HG03575 (cell line): ENCODE measurements around the gene SLC25A22.

Experiments
- ATAC-seq: cut with Tn5 transposase; IDR thresholded peaks from one replicate; pipeline ENCODE4 v1.9.1; 2021; ENCODE audit not compliant: unreplicated experiment, insufficient number of reproducible peaks, low FRiP score; ENCODE audit errors: extremely low read depth

Gene SLC25A22

DNA sequence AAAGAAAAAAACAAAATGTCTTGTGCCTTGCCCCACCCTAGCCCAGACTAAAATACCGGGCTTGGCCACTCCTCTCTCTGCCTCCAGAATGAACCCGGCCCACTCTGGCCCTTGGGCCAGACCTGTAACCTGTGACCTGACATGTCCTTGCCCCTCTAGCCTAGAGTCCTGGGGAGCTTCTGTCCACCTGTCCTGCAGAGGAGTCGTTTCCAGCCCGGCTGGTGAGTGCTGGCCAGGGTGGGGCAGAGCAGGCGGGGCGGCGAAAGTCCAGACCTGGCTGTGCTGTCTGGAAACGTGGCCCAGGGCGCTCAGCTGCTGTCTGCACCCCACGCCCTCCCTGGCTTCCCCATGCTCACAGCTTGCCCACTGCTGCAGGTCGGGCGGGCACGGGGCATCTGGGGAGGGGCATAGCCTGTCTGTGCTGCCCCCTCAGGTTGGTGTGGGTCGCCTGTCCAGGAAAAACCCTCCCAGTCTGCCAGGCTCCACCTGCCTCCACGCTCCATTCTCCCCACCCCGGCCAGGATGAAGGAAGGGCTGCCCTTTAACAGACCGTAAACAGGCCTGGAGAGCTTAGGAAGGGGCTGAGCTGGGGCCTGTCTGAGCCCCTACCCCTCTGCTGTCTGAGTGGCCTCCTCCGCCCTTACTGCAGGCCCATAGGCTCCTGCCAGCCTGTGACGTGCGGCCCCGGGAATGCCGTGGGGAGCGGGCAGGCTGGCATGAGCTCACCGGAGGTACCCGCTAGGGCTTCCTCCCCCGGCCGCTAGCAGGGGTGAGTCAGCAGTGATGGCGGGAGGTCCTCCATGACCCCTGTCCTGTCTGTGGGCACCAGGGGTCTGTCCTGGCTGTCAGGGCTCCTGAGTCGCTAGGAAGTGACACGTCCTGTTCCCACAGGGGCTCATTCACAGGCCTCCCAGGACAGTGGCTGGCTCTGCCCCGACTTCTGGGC, 36.6 kb upstream of the SLC25A22 start:
- no peak for ATAC-seq

DNA sequence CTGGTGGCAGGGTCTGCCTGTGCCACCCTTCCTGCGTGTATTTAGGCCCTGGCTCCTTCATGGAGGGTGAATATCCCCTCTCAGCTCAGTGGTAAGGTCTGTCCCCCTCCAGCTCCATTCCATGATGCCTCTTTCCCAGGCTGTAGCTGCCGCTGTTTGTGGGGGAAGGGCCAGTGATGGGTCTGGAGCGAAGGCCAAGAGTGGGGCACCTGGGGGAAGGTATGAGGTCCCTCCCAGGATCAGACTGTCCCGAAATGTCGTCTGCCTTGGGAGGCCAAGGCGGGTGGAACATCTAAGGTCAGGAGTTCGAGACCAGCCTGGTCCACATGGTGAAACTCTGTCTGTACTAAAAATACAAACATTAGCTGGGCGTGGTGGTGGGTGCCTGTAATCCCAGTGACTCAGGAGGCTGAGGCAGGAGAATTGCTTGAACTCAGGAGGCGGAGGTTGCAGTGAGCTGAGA, 35.8 kb upstream of the SLC25A22 start:
- ATAC-seq: no peak

DNA sequence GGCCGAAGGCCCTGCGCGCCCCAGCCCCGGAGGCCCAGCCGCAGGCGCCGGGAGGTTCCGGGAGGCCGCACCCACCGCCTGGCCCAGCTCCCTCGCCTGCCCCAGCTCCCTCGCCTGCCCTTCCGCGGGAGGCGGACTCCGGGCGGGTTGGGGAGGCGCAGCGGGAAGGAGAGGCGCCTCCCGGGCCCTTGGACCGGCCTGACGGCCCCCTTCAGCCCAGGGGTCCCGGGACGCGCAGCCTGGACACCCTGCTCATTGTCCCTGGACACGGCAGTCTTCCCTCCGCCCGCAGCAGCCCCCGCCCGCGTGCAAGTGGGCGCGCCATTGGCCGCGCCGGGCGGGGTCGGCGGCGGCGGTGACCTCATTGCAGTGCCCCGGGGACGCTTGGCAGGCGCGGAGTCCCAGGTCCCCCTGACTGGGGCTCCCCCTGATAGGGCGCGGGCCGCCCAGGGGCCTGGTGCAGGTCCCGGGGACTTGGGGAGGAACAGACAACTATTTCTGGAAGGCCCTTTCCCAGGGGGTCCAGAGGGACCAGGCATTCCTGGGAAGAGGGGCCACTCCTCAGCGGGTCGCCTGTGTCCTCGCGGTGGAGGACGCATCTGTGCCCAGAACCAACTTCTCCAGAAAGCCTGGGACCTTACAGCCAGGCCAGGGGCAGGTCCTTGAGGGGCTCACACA, 35.2 kb upstream of the SLC25A22 start:
- no peak for ATAC-seq

DNA sequence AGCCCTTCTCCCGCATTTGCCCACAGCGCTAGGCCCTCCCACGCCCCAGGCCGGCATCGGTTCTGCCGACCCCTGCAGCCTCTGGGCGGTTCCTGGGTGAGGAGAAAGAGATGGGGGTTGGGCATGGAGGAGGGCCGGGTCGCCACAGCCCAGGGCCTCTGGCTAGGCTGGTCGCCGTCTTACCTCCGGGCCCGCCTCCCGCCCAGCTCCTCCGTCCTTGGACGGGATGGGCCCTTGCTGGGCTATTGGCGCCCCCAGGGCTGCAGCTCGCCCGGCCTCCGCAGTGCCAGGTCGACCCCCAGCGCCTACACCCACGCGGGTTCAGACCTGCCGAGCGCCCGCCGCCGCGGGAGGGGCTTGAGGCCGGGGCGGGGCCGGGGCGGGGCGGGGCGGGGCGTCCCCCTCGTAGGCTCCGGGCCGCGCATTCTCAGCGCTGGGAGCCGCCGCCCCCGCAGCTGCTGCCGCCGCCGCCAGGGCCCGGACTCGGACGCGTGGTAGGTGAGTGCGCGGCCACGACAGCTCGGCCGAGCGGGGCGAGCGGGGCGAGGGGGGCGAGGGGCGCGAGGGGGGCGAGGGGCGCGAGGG, 34.5 kb upstream of the SLC25A22 start, which contains the start of gene CD151:
TSS of gene CD151 (plus strand) at position 424 of the 585 bp plus-strand sequence. CDS start 3,118 bp downstream, outside the sequence.
- no peak for ATAC-seq

DNA sequence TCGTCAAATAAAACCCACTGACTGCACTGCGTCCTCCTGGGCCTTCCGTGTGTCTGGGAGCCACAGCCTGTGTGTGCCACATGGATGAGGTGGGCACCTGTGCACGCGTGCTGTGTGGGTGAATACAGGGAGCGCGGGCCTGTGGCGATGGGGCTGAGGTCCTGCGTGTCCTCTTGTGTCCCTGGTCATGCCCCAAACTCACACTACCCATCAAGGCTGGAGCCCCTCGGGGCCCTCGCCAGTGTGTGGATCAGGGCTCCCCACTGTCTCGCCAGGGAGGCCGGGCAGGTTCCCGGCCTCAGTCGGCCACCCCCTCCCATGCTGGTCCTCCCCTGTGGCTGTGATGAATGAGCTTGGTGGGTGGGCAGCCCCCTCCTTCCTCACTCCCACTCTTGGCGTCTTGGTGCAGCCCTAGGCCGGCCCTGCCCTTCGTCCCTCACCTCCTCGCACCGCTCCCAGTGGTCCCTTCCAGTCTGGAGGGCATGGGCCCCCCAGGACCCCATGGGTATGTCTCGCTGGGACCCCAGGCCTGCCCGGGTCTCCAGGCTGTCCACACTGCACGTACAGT, 34.0 kb upstream of the SLC25A22 start:
- no peak for ATAC-seq

DNA sequence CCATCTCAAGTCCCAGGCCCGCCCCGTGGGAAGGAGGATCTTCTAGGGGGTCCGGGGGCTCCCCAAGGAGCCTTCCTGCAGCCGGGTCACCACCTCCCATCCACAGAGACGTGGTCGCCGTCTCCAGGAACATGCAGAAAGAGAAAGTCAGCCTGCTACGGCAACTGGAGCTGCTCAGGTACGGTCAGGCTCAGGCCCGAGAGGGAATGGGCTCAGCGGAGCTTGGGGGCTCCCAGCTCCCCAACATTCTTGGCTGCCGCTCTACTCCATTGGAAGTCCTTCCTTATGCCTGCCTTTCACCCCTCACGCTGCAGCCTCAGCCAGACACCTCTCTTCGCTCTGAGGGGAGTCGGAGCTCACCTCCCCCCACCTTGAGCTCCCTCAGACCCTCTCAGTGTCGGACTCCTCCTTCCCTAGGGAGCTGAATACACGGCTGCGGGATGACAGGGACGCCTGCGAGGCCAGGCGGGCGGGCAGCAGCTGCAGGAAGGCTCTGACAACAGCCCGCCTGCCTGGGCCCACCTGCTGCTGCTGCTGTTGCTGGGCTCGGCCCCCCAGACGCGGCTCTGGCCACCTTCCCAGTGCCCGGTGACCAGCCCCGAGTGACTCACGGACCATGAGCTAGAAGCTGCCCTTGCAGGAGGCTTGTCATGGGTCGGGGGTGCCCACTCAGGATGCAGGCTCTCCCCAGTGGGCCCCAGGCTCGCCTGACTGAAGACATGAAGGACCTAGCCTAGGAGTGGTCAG, 33.2 kb upstream of the SLC25A22 start:
- no peak for ATAC-seq

DNA sequence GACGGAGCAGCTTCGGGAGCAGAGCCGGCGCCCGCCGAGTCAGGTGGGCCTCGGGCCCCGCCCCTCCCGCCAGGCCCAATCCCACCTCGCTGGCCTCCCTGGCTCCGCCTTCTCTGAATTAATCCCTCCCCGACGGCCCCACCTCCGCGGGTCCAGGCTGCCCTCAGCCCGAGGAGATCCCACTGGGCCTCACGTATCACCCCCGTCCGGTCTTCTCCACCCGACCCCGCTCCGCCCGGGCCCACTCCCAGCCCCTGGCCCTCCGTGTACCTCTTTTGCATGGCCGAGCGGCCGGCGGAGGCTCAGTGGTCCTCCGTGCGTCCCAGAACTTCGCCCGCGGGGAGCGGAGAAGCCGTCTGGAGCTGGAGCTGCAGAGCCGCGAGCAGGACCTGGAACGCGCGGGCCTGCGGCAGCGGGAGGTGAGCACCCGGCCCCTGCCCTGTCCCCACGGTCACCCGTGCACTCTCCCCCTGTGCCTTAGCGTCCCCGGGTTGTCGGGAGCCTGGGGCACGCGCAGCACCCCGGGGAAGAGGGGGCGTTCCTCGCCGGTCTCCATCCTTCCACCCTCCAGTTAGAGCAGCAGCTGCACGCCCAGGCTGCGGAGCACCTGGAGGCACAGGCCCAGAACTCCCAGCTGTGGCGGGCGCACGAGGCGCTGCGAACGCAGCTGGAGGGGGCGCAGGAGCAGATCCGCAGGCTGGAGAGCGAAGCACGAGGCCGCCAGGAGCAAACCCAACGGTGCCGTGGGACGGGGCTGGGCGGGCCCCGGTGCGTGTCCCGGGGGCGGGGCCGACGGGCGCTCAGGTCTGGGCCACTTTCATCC, 32.4 kb upstream of the SLC25A22 start:
- no peak for ATAC-seq

DNA sequence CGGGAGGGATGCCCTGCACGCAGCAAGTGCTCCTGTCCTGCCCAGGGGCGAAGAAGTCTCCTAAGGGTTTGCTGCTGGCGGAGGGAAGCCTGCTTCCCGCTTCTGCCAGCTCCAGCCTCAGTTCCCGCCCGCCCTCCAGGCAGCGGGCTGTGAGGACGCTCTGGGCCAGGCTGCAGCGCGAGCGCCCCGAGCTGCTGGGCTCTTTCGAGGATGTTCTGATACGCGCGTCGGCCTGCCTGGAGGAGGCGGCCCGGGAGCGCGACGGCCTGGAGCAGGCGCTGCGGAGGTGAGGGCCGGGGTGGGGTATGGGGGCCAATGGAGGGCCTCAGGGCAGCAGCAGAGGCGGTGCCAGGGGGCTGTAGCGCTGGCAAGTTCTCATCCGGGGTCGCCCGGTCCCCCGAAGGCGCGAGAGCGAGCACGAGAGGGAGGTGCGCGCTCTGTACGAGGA, 31.8 kb upstream of the SLC25A22 start:
- ATAC-seq: no peak

DNA sequence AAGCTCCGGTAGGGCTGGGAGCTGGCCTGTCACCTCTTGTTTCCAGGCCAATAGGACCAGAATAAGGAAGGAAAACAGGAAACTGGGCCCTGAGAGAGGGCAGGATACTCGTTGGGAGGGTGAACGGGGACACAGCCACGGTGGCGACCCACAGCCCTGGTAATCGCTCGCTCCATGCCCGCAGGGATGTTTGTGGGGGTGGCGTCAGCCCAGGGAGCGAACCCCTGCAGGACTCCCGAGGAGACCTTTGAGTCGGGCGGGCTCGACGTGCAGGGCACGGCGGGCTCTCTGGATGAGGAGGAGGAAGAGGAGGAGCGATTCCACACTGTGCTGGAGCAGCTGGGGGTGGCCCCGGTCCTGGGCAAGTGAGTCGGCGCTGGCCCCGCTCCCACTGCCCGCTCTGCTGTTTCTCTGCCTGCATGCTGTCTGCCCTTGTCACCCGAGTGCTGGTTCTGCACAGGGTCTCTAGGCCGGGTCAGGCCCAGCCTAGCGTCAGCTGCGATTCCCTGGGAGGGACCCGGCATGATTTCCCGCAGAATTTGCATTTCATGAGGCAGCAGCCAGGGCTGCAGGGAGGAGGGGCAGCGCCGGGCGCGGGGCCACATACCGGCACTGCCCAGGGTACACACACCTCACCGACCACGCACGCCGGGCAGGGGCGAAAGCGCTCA, 31.2 kb upstream of the SLC25A22 start:
- no peak for ATAC-seq

DNA sequence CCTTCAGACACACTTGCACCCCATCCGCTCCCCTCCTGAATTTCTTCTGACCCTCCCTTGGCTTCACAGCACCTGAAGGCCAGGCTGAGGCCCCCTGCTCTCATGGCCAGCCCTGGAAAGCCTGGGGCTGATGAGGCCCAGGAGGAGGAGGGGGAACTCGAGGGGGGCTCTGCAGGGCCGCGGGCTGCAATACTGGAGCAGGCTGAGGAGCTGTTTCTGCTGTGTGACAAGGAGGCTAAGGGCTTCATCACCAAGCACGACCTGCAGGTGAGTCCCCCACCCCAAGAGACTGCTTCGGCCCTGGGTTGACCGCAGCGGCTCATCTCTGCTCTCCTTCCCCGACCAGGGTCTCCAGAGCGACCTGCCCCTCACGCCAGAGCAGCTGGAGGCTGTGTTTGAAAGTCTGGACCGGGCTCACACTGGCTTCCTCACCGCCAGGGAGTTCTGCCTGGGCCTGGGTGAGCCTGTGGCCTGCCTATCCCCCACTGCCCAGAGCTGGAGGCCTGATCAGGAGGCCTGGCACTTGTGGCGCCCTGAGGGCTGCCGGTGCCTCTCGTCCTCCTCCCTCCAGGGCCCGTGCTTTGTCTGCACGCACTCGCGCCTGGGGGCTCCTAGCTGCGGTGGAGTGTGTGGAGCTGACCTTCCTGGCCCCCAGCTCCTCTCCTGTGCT, 30.6 kb upstream of the SLC25A22 start:
- no peak for ATAC-seq

DNA sequence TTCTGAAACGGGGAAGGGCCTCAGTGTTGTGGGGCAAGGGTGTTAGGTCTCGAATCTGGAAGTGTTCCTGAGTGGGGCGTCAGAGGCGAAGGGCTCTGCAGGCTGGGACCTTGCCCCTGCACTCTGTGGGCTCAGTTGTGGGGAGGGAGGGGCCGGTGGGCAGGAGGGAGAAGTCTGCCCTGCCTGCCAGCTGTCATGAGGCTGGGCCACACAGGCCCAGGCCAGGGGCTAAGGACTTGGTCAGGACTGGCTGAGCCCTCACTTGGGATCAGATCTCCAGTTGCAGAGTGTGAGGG, 29.8 kb upstream of the SLC25A22 start, which contains the start of gene CRACR2B:
TSS of gene CRACR2B (plus strand) at position 23 of the 296 bp plus-strand sequence. CDS start 689 bp downstream, outside the sequence.
- no peak for ATAC-seq

DNA sequence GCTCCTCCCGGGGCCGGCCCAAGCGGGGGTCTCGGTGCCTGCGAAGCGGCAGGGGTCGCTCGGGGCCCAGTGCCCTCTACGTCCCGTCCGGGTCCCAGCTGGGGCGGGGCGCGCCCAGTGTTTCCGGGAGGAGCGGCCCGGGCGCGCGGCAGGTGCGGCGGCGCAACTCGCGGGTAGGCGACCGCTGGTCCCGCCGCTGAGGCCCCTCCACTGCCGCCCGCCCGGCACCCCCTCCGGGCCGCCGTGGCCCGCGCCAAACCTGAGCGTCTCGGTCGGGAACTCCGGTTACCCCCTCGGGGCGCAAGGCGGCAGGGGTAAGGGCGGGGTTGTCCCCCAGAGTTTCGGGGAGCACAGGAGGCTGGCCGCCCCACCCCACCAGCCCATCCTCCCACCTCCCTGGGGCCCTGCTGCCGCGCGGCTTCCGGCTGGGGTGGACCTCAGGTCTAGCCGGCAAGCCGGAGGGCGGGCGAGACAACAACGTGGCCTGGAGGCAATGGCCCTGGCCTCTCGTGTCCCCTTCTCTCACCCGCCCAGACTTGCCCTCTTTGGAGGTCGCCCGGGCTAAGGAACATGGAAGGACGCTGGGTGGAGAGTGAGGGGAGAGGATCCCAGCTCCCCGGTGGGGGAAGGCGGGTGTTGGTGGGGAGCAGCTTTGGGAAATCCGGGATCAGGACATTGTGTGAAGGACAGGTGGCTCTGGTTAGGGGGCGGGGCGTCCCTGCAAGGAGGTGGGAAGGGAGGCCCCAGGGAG, 29.2 kb upstream of the SLC25A22 start:
- ATAC-seq: no peak

DNA sequence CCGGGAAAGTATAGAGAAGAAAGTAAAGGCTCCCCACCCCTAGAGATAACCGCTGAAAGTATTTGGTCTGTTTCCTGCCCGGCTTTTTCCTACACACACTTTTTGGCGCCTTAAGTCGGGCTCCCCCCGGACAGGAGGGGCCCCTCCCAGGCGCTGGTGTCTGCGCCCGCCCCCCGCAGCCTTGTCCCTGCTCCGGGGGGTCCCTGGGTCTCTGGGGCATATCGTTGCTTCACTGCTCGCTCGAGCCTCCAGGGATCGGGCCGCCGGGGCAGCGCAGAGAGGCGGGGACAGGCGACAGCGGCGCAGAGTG, 28.7 kb upstream of the SLC25A22 start:
- no peak for ATAC-seq

DNA sequence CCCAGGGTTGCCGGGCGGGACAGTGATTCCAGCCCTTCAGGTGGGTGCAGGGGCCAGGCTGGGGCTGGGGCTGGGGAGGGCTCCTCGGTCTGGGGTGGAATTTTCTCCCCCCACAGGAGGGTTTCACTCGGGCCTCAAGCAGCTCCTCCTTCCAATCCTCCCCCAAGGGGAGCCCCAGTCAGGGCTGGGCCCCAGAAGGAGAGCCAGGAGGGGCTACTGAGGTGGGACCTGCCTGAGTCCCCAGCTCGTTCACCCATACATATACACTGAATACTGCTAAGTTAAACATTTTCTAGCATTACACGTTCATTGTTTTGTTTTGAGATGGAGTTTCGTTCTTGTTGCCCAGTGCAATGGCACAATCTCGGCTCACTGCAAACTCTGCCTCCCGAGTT, 28.1 kb upstream of the SLC25A22 start:
- no peak for ATAC-seq

DNA sequence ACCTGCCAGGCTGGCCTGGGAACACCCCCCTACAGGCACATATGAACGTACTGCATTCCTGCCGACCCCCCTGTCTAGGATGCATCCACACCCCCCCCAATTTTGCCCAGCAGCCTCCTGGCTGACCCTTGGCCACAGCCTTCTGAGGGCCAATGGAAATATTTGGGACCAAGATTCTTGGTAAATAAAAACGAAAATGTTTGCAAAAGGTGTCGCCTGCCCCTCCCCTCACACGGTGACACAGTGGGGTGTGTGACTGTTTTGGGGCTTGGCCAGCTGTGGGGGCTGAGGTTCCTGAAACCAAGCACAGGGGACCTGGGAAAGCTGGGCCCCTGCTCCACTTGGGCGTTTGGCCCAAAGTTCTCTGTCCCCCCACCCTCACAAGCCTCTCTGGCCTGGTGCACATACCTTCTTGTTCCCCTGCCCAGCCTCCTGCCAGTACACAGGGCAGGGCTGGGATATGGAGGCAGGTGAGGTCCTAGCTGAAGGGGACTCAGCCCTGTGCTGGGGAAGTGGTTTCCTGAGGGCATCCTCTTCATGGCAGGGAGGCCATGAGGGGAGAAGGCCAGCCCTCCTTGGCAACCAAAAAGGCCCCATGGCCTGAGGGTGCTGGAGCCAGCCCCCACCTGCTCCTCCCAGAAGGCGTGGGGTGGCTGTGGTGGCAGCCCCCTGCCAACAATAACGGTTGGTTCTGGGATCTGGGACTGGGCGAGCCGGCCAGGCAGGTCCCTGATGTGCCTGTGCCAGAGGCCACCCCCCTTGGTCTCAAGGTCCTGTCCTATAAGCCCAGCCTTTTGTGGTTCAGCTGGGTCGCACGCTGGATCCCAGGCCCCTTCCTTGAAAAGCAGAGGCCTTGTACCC, 27.5 kb upstream of the SLC25A22 start:
- no peak for ATAC-seq

DNA sequence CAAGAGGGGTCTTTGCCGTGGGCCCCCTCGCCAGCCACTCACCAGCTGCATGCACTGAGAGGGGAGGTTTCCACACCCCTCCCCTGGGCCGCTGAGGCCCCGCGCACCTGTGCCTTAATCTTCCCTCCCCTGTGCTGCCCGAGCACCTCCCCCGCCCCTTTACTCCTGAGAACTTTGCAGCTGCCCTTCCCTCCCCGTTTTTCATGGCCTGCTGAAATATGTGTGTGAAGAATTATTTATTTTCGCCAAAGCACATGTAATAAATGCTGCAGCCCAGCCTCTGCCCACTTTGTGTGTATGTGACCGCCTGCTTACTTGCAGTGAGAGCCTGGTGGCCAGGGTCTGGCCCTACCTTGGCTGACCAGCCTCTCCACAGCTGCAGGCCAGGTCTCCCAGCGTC, 26.9 kb upstream of the SLC25A22 start:
- ATAC-seq: no peak
